ENCODE data around the gene HBE1.

GRCh38 chr11:5223686-5224085 is 46.1 kb downstream of the HBE1 start:
- TF ChIP-seq CTCF (IDR thresholded peaks at IDR 0.05) (no peak), POLR2A (IDR thresholded peaks at IDR 0.05) (no peak)
